GM21825 (cell line): ENCODE results near the gene STK24.

Experiments used
- ATAC-seq: cut with Tn5 transposase; IDR thresholded peaks from one replicate; pipeline ENCODE4 v1.9.1; 2021; ENCODE audit warnings: mild to moderate bottlenecking, moderate library complexity; ENCODE audit not compliant: unreplicated experiment

The STK24 gene

GRCh38 chr13:98557937-98558792 lies 18.7 kb downstream of the STK24 start:
- no peak for ATAC-seq

GRCh38 chr13:98556968-98557631 lies 19.8 kb downstream of the STK24 start:
- no peak for ATAC-seq

- ATAC-seq = no peak
These were observed 20.6 kb downstream of the STK24 start for GRCh38 chr13:98556142-98556816.

GRCh38 chr13:98549728-98550317 lies 27.1 kb downstream of the STK24 start:
- peak; percentile 58 for ATAC-seq

GRCh38 chr13:98549006-98549727 lies 27.7 kb downstream of the STK24 start:
- no peak for ATAC-seq

- ATAC-seq = no peak
These were observed 28.7 kb downstream of the STK24 start for GRCh38 chr13:98548230-98548629.

GRCh38 chr13:98547455-98547854 lies 29.5 kb downstream of the STK24 start:
- no peak for ATAC-seq

GRCh38 chr13:98546402-98546801 lies 30.5 kb downstream of the STK24 start:
- ATAC-seq = no peak

- no peak for ATAC-seq
These were observed 32.7 kb downstream of the STK24 start for GRCh38 chr13:98544104-98544710.

GRCh38 chr13:98543378-98544103 lies 33.4 kb downstream of the STK24 start:
- ATAC-seq = peak; percentile 21

GRCh38 chr13:98542568-98543377 lies 34.1 kb downstream of the STK24 start:
- peak; percentile 56 for ATAC-seq

- ATAC-seq = no peak
These were observed 35.2 kb downstream of the STK24 start for GRCh38 chr13:98541701-98542203.

- ATAC-seq = no peak
These were observed 35.7 kb downstream of the STK24 start for GRCh38 chr13:98541191-98541590.

- ATAC-seq = no peak
These were observed 36.4 kb downstream of the STK24 start for GRCh38 chr13:98540476-98540875.

GRCh38 chr13:98539666-98540065 lies 37.2 kb downstream of the STK24 start:
- no peak for ATAC-seq

GRCh38 chr13:98538876-98539275 lies 38.0 kb downstream of the STK24 start:
- no peak for ATAC-seq

GRCh38 chr13:98537740-98538139 lies 39.2 kb downstream of the STK24 start:
- no peak for ATAC-seq

GRCh38 chr13:98537306-98537705 lies 39.6 kb downstream of the STK24 start:
- no peak for ATAC-seq

GRCh38 chr13:98536729-98537128 lies 40.2 kb downstream of the STK24 start:
- no peak for ATAC-seq
